Stimulated activated CD8-positive, alpha-beta memory T cell treated with anti-CD3 and anti-CD28 coated beads, Interleukin-2, amount 100 ng/mL, for 1 hour (primary cell): Measurements from ENCODE around the gene NUP210.
"Not testable (repeated sequence)": the region's sequence is repeated elsewhere in the genome, so short reads cannot be mapped to it uniquely, and the experiment has no call there.

ENCODE experiments used
- DNase-seq, 2 donors: peaks; one replicate each; pipeline ENCODE4 v3.0.0-alpha.2; 2020; ENCODE audit warnings: low read depth in 2 of 2

The NUP210 gene

GRCh38 chr3:13429631-13430291 is 9.6 kb upstream of the NUP210 start:
- no peak for DNase-seq

DNA sequence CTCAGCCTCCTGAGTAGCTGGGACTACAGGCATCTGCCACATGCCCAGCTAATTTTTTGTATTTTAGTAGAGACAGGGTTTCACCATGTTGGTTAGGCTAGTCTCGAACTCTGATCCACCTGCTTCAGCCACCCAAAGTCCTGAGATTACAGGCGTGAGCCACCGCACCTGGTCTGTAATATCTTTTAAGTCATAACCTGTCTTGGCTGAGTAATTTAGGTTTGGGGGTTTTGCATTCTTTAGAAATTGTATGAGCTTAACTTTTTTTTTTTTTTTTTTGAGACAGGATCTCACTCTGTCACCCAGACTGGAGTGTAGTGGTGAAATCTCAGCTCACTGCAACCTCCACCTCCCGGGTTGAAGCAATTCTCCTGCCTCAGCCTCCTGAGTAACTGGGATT is 8.6 kb upstream of the NUP210 start:
- DNase-seq = not testable (repeated sequence)

DNA sequence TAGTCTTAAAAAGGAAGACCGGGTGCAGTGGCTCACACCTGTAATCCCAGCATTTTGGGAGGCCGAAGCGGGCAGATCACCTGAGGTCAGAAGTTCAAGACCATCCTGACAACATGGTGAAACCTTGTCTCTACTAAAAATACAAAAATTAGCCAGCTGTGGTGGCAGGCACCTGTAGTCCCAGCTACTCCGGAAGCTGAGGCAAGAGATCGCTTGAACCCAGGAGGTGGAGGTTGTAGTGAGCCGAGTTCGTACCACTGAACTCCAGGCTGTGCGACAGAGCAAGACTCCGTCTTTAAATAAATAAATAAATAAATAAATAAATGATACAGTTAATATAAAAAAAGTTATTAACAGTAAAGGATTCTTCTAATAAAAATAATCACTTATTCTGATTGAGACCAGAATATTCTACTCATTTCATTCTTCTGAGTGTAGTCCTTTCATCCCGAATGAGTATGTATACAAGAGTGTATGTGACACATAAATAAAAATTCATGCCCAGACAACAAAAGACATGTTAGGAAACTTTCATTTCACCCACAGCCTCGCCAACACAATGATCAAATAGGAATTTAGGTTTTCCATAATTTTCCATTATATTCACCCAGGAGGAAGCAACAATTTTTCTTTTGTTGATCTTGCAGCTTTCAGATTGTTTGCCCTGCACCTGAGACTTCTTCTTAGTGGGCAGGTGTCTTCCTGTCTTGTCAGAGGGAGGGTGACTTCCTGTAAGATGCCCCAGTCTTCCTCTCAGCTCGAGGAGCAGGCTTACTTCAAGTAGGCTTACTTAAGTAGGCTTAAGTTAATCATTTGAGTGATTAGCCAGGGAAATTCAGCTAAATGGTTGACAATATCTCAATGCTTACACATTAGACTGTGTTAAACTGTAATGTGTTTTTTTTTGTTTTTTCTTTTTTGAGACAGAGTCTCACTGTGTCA is 7.8 kb upstream of the NUP210 start:
- no peak for DNase-seq

- no peak for DNase-seq
Measured at GRCh38 chr3:13426591-13426990, 6.5 kb upstream of the NUP210 start.

DNA sequence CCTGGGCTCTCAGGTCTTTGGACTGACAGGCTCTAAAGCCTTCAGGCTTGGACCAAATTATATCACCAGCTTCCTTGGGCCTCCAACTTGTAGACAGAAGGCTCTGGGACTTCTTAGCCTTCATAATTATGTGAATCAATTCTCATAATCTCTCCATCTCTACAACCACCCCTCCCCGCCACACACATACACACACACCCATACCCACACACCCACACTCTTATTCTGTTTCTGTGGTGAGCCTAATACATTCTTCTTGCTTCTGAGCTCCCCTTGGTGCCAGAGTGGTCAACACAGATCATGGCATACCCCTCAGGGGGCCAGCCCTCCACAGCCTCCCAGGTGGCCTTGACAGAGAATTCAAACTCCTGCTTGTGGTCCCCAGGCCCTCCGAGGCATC is 5.6 kb upstream of the NUP210 start:
- DNase-seq = no peak

GRCh38 chr3:13424865-13425617 is 4.9 kb upstream of the NUP210 start:
- no peak for DNase-seq

DNA sequence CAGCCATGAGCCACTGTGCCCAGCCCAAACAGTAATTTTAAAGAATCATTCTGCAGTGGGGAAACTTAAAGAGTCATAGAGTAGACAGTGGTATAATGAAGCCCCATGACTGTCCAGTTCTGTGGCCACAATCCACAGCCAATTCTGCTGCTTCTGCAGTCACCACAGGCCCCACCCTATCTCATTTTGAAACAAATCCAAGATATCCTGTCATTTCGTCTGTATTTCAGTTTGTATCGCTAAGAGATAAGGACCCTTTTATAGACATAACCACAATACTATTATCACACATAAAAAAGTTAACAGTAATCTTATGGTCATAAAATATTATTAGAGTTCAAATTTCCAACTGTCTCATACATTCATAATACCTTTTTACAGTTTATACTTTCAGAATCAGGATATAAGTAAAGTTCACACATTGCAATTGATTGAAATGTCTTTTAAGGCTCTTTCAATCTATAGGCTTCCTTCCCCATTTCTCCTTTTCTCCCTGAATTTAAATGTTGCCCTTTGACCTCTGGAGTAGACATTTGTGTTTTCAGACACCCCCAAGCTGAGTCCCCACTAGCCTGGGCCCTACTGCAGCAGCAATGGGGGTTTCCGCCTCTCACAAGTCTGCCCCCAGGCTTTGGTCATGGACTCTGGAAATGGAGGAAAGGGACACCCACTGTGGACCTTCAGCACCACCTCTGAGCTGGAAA is 4.2 kb upstream of the NUP210 start:
- no peak for DNase-seq

- peak; percentile 20 to 51 for DNase-seq
Measured at GRCh38 chr3:13420831-13421765, 976 bp upstream of the NUP210 start.

GRCh38 chr3:13419505-13420044 is 547 bp downstream of the NUP210 start:
- DNase-seq = peak; percentile 22 to 35

DNA sequence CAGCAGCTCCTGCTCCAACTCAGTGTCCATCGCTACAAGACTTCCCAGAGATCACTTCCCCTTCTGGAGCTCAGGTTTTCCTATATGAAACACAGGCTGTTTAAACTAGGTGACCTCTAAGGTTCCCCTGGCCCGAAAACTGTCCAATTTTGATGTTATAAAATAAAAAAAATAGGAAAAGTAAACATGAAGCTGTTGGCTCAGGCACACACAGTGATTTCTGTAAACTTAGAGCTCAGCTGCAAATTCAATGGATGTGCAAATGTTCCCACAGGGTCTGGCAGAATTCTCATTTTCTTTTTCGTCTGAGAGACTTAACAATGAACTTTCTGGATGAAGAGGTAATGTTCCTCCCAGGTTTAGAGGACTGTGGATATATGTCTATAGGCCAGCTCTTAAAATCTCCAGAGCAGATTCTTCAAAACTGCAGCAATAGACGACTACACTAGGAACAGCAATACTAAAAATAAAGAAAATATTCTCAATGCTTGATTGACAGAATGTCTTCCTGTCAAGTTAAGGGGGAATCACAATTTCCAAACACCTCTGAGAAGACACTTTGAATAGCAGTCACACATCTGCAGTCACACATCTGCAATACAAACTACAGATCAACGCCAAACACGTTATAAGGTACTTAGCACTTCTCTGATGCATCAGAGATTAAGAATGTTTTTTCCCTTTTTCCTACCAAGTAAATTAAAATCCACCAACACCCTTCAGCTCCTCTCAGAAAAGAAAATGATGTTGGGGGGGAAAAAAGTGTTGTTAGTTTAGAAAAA is 2.8 kb downstream of the NUP210 start:
- DNase-seq = no peak

DNA sequence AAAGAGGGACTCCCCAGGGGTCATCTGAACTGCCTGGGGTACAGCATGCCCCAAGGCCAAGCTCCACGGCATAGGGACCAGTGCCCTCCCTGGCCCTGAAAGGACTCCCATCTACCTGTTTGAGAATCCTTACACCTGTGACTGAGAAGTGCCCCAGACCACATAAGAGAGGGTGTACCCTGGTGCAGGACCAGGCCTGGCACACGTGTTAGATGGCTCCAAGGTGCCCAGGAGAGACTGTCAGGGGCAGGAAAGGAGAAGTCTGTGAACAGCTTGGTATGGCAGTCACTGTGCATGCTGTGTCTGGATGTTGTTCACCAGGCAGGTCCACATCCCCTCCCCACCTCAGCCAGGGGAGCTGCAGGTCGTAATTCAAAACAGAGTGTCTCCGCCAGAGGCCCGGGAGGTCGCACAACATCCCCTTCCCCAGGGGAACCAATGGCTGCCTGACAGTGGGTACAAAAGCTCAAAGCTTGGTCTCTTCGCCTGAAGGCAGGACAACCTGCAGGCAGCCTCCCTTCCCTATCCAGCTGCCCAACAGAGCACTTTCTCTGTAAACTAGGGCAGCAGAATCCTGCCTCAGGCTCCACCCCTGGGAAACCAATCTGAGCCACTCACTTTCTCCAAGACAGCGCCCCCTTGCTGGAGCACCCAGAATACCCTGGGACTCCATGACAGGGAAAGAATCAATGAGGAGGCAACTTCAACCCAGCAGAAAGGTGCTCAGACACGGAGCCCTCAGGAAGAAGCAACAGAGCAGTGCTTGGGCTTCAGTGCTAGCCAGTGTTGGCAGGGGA is 3.9 kb downstream of the NUP210 start:
- no peak for DNase-seq

DNA sequence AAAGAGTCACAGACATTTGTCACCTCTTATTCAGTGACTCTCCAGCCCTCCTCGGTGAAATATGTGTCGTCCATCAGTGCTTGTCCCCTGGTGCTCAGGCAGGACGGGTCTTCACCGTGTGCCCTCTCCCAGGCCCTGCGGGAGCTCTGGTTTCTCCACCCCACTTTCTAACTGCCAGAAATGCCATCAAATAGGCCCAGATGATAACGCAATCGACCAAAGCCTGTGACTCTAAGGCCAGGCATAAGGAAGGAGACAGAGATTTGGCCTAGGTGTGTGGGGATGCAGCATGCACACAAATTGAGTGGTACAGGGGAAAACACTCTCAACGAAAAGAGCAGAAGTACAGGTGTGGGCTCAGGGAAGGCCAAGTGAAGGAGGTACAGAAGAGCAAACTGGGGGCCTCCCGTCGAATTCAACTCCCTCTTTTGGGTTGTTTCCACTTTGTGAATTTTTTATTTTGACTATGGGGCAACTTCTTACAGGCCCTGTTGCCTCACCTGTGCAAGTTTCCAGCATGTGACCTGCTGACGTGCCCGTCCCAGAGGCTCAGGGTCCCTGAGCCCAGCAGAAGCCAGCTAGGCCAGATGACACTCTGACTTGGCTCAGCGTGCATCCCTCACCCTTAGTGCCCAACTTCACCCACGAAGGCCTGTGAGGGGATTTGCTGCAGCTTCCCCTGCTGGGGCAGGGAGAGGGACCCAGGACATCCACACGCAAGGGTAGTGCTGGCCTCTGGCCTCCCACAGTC is 4.7 kb downstream of the NUP210 start:
- DNase-seq = no peak

- peak; percentile 48 to 50 for DNase-seq
Measured at GRCh38 chr3:13414040-13414729, 5.9 kb downstream of the NUP210 start.

- no peak for DNase-seq
Measured at GRCh38 chr3:13411186-13411860, 8.8 kb downstream of the NUP210 start.

DNA sequence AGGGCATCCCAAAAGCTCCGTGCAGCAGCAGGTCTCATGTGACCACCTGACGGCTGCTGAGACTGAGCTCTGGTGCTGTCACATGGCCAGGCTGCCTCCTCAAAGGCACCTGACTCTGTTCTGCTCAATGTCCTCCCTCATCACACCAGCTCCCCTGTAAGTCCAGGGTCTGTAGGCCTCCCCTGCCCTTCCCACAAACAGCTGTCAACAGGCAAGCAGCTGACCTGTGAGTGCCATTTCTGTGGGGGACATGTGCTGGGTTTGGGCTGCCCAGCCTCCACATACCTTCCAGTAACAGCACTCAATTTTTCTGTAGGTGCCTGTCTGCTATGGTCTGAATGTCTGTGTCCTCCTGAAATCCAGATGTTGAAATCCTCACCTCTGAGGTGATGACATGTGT is 11.2 kb downstream of the NUP210 start:
- no peak for DNase-seq

- DNase-seq = no peak
Measured at GRCh38 chr3:13407926-13408325, 12.2 kb downstream of the NUP210 start.

DNA sequence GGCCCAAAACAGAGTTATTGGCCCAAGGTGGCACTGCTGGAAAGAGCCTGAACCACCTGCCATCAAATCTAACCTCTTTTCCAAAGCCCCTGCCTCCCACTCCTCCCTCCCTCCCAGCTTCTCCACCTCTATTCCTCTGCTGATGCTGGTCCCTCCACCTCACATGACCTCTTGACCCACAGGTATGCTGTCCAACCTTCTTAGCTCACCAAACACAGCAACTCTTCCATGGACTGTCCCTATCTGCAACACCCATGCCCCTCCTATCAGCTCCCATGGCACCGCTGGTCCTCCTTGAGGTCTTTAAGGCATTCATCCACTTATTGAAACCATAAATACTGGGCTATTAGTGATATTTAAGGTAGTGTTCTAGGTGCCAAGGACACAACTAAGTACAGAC is 12.6 kb downstream of the NUP210 start:
- no peak for DNase-seq
